Small intestine (tissue), 7 donors: ENCODE data around the gene HOXB13. TPM values are rescaled to one million over a fixed set of nuclear protein-coding genes. Genes with fewer than 3 reads are reported as not detected.
"Not testable (repeated sequence)": the region's sequence is repeated elsewhere in the genome, so short reads cannot be mapped to it uniquely, and the experiment has no call there.

Source experiments
- DNase-seq, 2 donors: peaks; one replicate each; pipeline versions ENCODE4 v3.0.0 to v3.0.0-alpha.2; 2013
- FAIRE-seq: peaks from 2 replicates; lab custom pipeline; 2012; peaks lifted over from hg19 to GRCh38; lab: Jason Lieb, UNC
- H3K27ac ChIP-seq, 3 donors: one replicate each; pipeline ENCODE4 v1.5.1; 2013; ENCODE audit warnings: low read length in 2 of 3, mild to moderate bottlenecking in 2 of 3, control low read depth in 1 of 3, inconsistent platforms in 1 of 3, low read depth in 1 of 3, moderate library complexity in 1 of 3
- H3K27me3 ChIP-seq, 3 donors: one replicate each; pipeline ENCODE4 v1.6.1; 2013; ENCODE audit warnings: low read length in 3 of 3, inconsistent platforms in 1 of 3; ENCODE audit not compliant: control insufficient read depth in 3 of 3, insufficient read depth in 3 of 3
- H3K36me3 ChIP-seq, 3 donors: one replicate each; pipeline ENCODE4 v1.6.1; 2013; ENCODE audit warnings: low read length in 3 of 3, inconsistent platforms in 1 of 3, low read depth in 1 of 3, mild to moderate bottlenecking in 1 of 3, moderate library complexity in 1 of 3; ENCODE audit not compliant: control insufficient read depth in 3 of 3, insufficient read depth in 2 of 3
- H3K4me1 ChIP-seq, 3 donors: one replicate each; pipeline ENCODE4 v1.6.1; 2013; ENCODE audit warnings: low read length in 2 of 3, inconsistent platforms in 1 of 3, low read depth in 1 of 3, mild to moderate bottlenecking in 1 of 3, moderate library complexity in 1 of 3; ENCODE audit not compliant: control insufficient read depth in 3 of 3, insufficient read depth in 2 of 3
- H3K4me3 ChIP-seq, 3 donors: one replicate each; pipeline ENCODE4 v1.5.1; 2013; ENCODE audit warnings: low read length in 3 of 3, control low read depth in 1 of 3, inconsistent platforms in 1 of 3, low read depth in 1 of 3, mild to moderate bottlenecking in 1 of 3, moderate library complexity in 1 of 3
- H3K9me3 ChIP-seq, 2 donors: one replicate each; pipeline ENCODE4 v1.6.1; 2013; ENCODE audit warnings: low read depth in 1 of 2, low read length in 1 of 2; ENCODE audit not compliant: control insufficient read depth in 2 of 2, insufficient read depth in 1 of 2
- WGBS, 3 donors: extraction: QIAGEN DNeasy Blood & Tissue Kit; methylation state at CpG; one replicate each; pipeline ENCODE4 v1.1.7; 2013; 5-methylcytosine and 5-hydroxymethylcytosine counted together
- polyA plus RNA-seq, 4 donors: library from polyadenylated mRNA; stranded (reverse) in 3 of 4; unstranded in 1 of 4; fragments of 200-250 nt in 3 of 4; fragments of 120-200 nt in 1 of 4; gene quantifications; one replicate each; pipeline versions ENCODE4 v1.2.1 to v1.2.3, GENCODE V29; 2013
- donor health status: healthy with polysubstance abuse.
- donor health status: control.
- donor health status: control.
- donor health status: Bipolar disorder and iron deficiency.
- donor health status: healthy.

HOXB13 gene
- polyA plus RNA-seq, 4 donors, result 0.22 TPM; not detected in 3

DNA sequence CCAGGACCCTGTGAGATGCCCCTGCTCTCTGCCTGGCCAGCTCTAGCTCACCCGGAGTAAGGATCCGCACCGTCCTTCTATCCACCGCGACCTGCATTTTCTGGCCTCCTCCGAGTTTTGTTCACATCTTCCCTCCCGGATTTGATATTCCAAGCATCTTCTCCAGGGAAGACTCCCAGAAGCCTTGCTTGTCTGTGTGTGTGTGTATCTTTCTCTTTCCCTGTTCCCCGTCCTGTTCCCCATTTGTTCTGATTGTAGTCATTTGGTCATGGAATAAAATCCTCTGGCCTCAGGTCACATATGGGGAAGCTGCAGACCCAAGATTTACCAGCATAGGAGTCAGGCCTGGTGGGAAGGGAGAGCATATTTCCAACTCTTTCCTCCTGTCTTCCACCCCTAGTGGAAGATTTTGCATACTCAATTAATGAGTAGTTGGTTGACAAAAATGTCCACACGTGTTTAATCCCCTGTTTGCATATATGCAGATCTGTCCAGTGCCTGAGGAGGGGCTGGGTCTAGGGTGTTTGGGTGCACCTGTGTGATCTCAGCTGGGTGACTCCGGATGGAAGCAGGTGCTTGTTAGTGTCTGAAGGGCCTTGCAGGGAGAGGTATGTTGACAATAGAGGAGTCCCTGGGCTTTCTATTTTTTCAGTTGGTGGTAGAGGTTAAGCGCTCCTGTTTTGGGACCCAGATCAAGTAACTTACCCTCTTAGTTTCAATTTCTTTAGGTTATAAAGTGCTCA is 8.1 kb downstream of the HOXB13 start:
- Histone ChIP-seq H3K4me1 (peaks cover 2 to 18% (median 5%) of the 10 kb centered on the region in 3 donors), H3K4me3 (peak overlapping the region in 1 of 3 donors; percentile 34), H3K9me3 (peaks cover 0 to 3% of the 10 kb centered on the region in 2 donors), H3K27me3 (peaks cover 2 to 95% (median 67%) of the 10 kb centered on the region in 3 donors), H3K36me3 (no peaks in the 10 kb centered on the region), H3K27ac (no peak overlapping the region)
- FAIRE-seq (no peak), DNase-seq (peak in 1 of 2 donors; percentile 47)
- WGBS, 3 donors, result 16 to 19% (median 18%) methylated on average over 10 to 11 of the region's 11 CpGs

DNA sequence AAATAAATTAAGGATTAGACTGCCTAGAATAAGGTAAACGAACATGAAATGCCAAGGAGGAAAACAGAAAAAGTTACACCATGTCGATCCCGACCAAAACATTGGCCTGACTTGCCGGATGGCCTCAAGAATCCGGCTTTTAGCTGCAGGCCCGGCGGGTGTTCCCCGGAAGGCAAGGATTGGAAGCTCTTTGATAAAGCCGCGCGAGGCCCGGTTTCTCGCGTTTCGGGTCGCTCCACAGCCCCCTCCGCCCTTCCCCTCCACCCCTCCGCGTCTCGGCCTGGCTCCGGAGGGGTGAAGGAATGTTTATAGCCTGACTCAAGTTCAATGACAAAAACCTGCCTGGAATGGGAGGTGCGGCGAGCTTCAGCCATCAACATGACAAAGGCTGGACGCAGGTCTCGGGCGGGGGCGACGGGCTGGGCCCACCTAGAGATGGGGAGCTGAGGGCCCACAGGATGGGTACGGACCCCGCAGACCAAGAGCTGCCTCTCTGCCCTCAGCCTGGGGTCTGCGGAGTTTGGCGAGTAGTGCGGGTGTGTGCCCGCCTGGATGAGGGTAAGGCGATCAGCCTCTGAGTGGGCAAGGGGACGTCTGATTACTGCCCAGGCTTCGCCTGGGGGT is 8.8 kb downstream of the HOXB13 start:
- H3K4me3 ChIP-seq, result peak overlapping the region in 1 of 3 donors; percentile 34
- peaks cover 2 to 94% (median 64%) of the 10 kb centered on the region in 3 donors for H3K27me3 ChIP-seq
- peaks cover 0 to 3% of the 10 kb centered on the region in 2 donors for H3K9me3 ChIP-seq
- H3K4me1 ChIP-seq, result peaks cover under 1 to 11% (median 5%) of the 10 kb centered on the region in 3 donors
- DNase-seq, result peak in 1 of 2 donors; percentile 52
- H3K27ac ChIP-seq, result no peak overlapping the region
- 8 to 12% (median 9%) methylated on average over 36 to 37 of the region's 37 CpGs for WGBS, 3 donors
- no peaks in the 10 kb centered on the region for H3K36me3 ChIP-seq
- no peak for FAIRE-seq

DNA sequence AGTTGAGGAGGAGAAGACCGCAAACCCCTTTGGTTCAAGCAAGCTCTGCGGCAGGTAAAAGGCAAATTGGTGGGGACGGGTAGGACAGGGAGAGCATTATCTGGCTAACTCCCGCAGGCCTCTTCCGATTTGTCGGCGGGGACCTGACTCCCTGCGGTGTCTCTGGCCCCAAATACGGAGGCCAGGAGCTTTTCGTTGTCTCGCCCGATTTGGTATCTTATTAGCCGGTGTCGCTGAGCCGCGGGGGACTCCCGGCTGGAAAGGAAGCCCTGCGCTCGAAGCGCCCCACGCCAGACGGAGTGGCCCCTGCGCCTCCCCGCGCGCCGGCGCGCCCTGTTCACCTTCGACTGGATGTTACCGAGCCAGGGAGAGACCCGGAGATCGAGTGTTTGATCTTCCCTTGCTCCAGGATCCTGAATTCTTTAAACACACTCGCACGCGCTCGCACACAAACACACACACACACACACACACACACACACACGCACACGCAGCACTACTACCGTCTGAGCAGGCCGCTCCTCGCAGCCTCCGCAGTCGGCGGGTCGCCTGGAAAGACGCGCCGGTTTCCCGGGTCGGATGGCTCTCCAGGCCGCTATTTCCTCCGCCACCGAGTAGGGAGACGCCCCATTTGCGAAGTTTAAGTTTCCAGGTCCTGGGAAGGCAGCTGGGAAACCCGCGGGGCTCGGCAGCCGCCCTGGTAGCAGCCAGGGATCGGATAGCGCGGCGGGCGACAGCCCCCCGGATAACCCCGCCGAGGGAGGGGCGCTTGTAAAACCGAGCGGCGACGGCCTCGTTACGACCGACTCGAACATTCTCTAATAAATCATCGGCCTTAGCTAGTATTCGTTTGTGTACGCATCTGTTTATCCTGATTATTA is 9.5 kb downstream of the HOXB13 start:
- H3K4me3 ChIP-seq, result peak overlapping the region in 1 of 3 donors; percentile 34
- H3K9me3 ChIP-seq, result peaks cover 0 to 3% of the 10 kb centered on the region in 2 donors
- 3 to 6% (median 5%) methylated on average over 70 to 80 of the region's 80 CpGs for WGBS, 3 donors
- no peaks in the 10 kb centered on the region for H3K36me3 ChIP-seq
- DNase-seq (peak in 1 of 2 donors; percentile 56), FAIRE-seq (no peak)
- peaks cover 0 to 9% (median 5%) of the 10 kb centered on the region in 3 donors for H3K4me1 ChIP-seq
- H3K27me3 ChIP-seq, result peaks cover 2 to 89% (median 64%) of the 10 kb centered on the region in 3 donors
- H3K27ac ChIP-seq, result no peak overlapping the region

- WGBS, 3 donors, result 8 to 11% (median 10%) methylated on average over 23 to 24 of the region's 24 CpGs
- Histone ChIP-seq H3K27ac (no peak overlapping the region), H3K4me3 (peak overlapping the region in 1 of 3 donors; percentile 34), H3K4me1 (peaks cover 0 to 4% (median 0%) of the 10 kb centered on the region in 3 donors), H3K9me3 (peaks cover 0 to 3% of the 10 kb centered on the region in 2 donors), H3K27me3 (peaks cover 2 to 89% (median 58%) of the 10 kb centered on the region in 3 donors), H3K36me3 (no peaks in the 10 kb centered on the region)
- FAIRE-seq, result no peak
- peak in 1 of 2 donors; percentile 64 for DNase-seq
These were observed 10.3 kb downstream of the HOXB13 start for GRCh38 chr17:48718227-48718760.

DNA sequence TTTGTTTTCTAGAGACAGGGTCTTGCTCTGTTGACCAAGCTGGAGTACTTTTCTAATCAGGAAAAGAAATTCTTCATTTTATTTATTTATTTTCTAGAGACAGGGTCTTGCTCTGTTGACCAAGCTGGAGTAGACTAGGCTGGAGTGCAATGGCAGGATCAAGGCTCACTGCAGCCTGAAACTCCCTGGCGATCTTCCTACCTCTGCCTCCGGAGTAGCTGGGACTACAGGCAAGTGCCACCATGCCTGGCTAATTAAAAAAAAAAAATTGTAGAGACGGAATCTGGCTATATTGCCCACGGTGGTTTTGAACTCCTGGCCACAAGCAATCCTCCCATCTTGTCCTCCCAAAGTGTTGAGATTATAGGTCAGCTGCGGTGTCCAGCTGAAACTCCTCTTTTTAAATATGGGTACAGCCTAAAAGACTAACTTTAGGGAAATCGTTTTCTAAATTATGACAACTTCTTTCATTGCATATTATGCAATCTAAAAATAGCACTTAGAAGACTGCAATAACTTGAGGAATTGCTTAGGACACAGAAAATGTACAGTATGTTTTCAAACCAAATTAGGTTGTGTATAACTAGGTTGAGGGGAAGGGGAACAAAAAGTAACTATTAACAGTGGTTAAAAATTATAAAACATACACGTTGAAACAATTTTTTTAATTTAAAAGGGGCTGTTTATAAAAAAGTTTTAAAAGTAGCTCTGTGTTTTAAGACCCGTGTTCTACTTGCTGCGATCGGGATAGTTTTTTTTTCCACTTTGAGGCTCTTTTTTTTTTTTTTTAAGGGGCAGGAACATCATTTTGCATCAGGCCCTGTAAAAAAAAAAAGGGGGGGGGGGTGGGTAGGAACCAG is 11.0 kb downstream of the HOXB13 start:
- Histone ChIP-seq H3K27me3 (peaks cover 2 to 87% (median 52%) of the 10 kb centered on the region in 3 donors), H3K4me1 (no peaks in the 10 kb centered on the region), H3K4me3 (peak overlapping the region in 1 of 3 donors; percentile 34), H3K36me3 (no peaks in the 10 kb centered on the region), H3K27ac (no peak overlapping the region), H3K9me3 (peaks cover 0 to 3% of the 10 kb centered on the region in 2 donors)
- WGBS, 3 donors, result 9 to 14% (median 11%) methylated on average over 10 of the region's 10 CpGs
- DNase-seq (peak in 1 of 2 donors; percentile 26), FAIRE-seq (no peak)

- peaks cover 5 to 86% (median 43%) of the 10 kb centered on the region in 3 donors for H3K27me3 ChIP-seq
- H3K9me3 ChIP-seq, H3K27ac ChIP-seq, H3K36me3 ChIP-seq, H3K4me1 ChIP-seq, H3K4me3 ChIP-seq, FAIRE-seq, DNase-seq: not testable (repeated sequence)
- 56 to 72% (median 56%) methylated on average over 3 of the region's 3 CpGs for WGBS, 3 donors
These were observed 12.0 kb downstream of the HOXB13 start for GRCh38 chr17:48716549-48716948.

- Histone ChIP-seq H3K9me3 (no peaks in the 10 kb centered on the region), H3K4me1 (no peaks in the 10 kb centered on the region), H3K36me3 (no peaks in the 10 kb centered on the region), H3K27ac (no peak overlapping the region), H3K27me3 (peaks cover 5 to 86% (median 43%) of the 10 kb centered on the region in 3 donors), H3K4me3 (no peak overlapping the region)
- no peak for FAIRE-seq
- 16 to 29% (median 24%) methylated on average over 5 of the region's 5 CpGs for WGBS, 3 donors
- DNase-seq, result no peak
These were observed 12.8 kb downstream of the HOXB13 start for GRCh38 chr17:48715496-48716399.
